Measurements from ENCODE around the gene ZNF438. TPM values are rescaled to one million over a fixed set of nuclear protein-coding genes. Genes with fewer than 3 reads are reported as not detected.

Gene ZNF438
- total and polyA plus RNA-seq, 7 donors, result 3.9 to 18.9 (median 11.9) TPM

DNA sequence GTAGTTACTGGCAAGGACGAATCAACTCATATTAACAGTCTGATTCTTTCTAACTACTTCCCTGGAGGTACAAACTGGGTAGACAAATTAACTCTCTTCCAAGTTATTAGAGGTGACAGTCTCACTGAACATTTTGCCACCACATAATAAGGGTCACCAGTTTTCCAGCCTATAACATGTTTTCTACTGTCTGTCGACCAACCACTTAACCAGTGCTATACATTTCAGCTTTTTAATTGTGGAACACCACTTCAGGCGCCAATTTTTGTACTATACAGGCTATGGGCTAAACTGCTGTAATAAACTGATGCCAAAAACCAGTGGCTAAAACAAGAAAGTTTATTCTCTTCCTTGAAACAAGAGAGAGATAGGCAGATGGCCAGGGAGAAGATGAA lies 13.3 kb downstream of the ZNF438 start:
- no peak for DNase-seq
- Histone ChIP-seq H3K4me1 (peaks cover 0 to 44% (median 31%) of the 10 kb centered on the region in 4 donors), H3K27me3 (no peaks in the 10 kb centered on the region), H3K9me3 (no peaks in the 10 kb centered on the region), H3K36me3 (no peaks in the 10 kb centered on the region), H3K27ac (peak overlapping the region in 3 of 4 donors; percentile 51 to 61 (median 56)), H3K4me3 (no peak overlapping the region)
- TF ChIP-seq, protein P1, sequence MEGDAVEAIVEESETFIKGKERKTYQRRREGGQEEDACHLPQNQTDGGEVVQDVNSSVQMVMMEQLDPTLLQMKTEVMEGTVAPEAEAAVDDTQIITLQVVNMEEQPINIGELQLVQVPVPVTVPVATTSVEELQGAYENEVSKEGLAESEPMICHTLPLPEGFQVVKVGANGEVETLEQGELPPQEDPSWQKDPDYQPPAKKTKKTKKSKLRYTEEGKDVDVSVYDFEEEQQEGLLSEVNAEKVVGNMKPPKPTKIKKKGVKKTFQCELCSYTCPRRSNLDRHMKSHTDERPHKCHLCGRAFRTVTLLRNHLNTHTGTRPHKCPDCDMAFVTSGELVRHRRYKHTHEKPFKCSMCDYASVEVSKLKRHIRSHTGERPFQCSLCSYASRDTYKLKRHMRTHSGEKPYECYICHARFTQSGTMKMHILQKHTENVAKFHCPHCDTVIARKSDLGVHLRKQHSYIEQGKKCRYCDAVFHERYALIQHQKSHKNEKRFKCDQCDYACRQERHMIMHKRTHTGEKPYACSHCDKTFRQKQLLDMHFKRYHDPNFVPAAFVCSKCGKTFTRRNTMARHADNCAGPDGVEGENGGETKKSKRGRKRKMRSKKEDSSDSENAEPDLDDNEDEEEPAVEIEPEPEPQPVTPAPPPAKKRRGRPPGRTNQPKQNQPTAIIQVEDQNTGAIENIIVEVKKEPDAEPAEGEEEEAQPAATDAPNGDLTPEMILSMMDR (IDR thresholded peaks at IDR 0.05), result no peak
- TF ChIP-seq POLR2AphosphoS5 (IDR thresholded peaks at IDR 0.05) (no peak), POLR2A (IDR thresholded peaks at IDR 0.05) (no peak)
- 94 to 96% methylated on average over 3 of the region's 3 CpGs for WGBS, 2 donors
- intact Hi-C loops (cut with DNase I), result no loop called here

GRCh38 chr10:31017534-31018355 lies 13.9 kb downstream of the ZNF438 start:
- 91 to 98% methylated on average over 4 of the region's 4 CpGs for WGBS, 2 donors
- H3K27ac ChIP-seq, result peak overlapping the region in 3 of 4 donors; percentile 51 to 61 (median 56)
- intact Hi-C loops (cut with DNase I), result no loop called here

DNA sequence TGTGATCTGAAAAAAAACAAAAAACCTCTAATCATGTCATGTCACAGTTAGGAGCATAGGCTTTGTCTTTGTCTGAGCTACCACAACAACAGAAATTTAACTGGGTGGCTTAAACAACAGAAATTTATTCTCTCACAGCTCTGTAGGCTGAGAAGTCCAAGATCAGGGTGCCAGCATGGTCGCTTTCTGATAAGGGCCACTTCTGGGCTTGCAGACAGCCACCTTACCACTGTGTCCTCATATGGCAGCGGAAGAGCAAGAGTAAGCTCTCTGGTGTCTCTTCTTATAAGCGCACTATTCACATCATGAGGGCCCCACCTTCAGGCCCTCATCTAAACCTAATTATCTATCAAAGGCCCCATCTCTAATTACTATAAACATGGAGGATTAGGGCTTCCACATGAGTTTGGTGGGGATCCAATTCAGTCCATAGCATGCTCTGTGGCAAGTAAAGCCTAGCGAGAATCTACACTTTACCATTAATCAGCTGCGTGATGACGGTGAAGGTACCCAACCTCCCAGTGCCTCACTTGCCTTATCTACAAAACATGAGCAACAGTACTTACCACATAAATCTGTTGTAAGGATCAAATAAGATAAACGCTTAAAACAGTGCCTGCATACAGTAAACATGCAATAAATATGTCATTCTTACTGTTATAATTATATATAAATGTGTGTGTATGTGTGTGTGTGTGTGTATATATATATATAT lies 17.3 kb downstream of the ZNF438 start:
- Histone ChIP-seq H3K4me1 (peaks cover 0 to 33% (median 31%) of the 10 kb centered on the region in 4 donors), H3K27ac (no peak overlapping the region), H3K36me3 (no peaks in the 10 kb centered on the region), H3K4me3 (no peak overlapping the region), H3K27me3 (no peaks in the 10 kb centered on the region), H3K9me3 (no peaks in the 10 kb centered on the region)
- no peak for DNase-seq
- TF ChIP-seq POLR2AphosphoS5 (IDR thresholded peaks at IDR 0.05) (no peak), EP300 (IDR thresholded peaks at IDR 0.05) (no peak), POLR2A (IDR thresholded peaks at IDR 0.05) (no peak)
- TF ChIP-seq, protein P1 (IDR thresholded peaks at IDR 0.05), result no peak
- WGBS, 2 donors, result 91 to 92% methylated on average over 7 of the region's 7 CpGs
- intact Hi-C loops (cut with DNase I), result no loop called here

More at GRCh38 chr10:31017534-31018355, 13.9 kb downstream of the ZNF438 start:
- TF ChIP-seq, protein P1 (IDR thresholded peaks at IDR 0.05), result no peak
- peak in 3 of 4 donors; percentile 39 to 72 (median 71) for TF ChIP-seq POLR2AphosphoS5 (IDR thresholded peaks at IDR 0.05)
- no peak for DNase-seq
- no peaks in the 10 kb centered on the region for H3K9me3 ChIP-seq
- H3K4me3 ChIP-seq, result no peak overlapping the region
- no peaks in the 10 kb centered on the region for H3K36me3 ChIP-seq
- peaks cover 0 to 42% (median 31%) of the 10 kb centered on the region in 4 donors for H3K4me1 ChIP-seq
- H3K27me3 ChIP-seq, result no peaks in the 10 kb centered on the region

- Histone ChIP-seq H3K4me3 (no peak overlapping the region), H3K4me1 (peaks cover 0 to 31% (median 22%) of the 10 kb centered on the region in 4 donors), H3K36me3 (no peaks in the 10 kb centered on the region), H3K9me3 (no peaks in the 10 kb centered on the region), H3K27me3 (no peaks in the 10 kb centered on the region), H3K27ac (no peak overlapping the region)
- WGBS, 2 donors, result 87 to 93% methylated on average over 3 of the region's 3 CpGs
- no peak for DNase-seq
- TF ChIP-seq POLR2A (IDR thresholded peaks at IDR 0.05) (no peak), POLR2AphosphoS5 (IDR thresholded peaks at IDR 0.05) (no peak), EP300 (IDR thresholded peaks at IDR 0.05) (no peak)
- TF ChIP-seq, protein P1 (IDR thresholded peaks at IDR 0.05), result no peak
- intact Hi-C loops (cut with DNase I), result no loop called here
These were observed 18.3 kb downstream of the ZNF438 start for GRCh38 chr10:31013331-31013730.

Data from sigmoid colon (tissue), 7 donors.